ENCODE results near the gene TRDN.

GRCh38 chr6:123372737-123373136 lies 264.0 kb downstream of the TRDN start:
- TF ChIP-seq CTCF (IDR thresholded peaks at IDR 0.05) (no peak), POLR2A (IDR thresholded peaks at IDR 0.05) (no peak)

Measured in body of pancreas (tissue), 4 donors.